Bronchial epithelial cell (primary cell): ENCODE measurements around the gene DHX34. TPM values are rescaled to one million over a fixed set of nuclear protein-coding genes. Genes with fewer than 3 reads are reported as not detected.
"Not testable (repeated sequence)": the region's sequence is repeated elsewhere in the genome, so short reads cannot be mapped to it uniquely, and the experiment has no call there.

Experiments used
- DNase-seq: peaks from one replicate; pipeline ENCODE4 v3.0.0-alpha.2; 2010; ENCODE audit warnings: low read depth
- FAIRE-seq: peaks from 2 replicates; lab custom pipeline; 2011; peaks lifted over from hg19 to GRCh38; lab: Jason Lieb, UNC
- H3K27me3 ChIP-seq: 2 replicates; pipeline ENCODE4 v1.5.1; 2011; ENCODE audit warnings: low read length; ENCODE audit not compliant: control insufficient read depth, insufficient read depth
- H3K36me3 ChIP-seq: 2 replicates; pipeline ENCODE4 v1.5.1; 2011; ENCODE audit warnings: low read length; ENCODE audit not compliant: control insufficient read depth, insufficient read depth
- H3K4me3 ChIP-seq: 2 replicates; pipeline ENCODE4 v1.5.1; 2011; ENCODE audit warnings: mild to moderate bottlenecking, low read depth, low read length, control low read depth
- total RNA-seq: library from RNA; depleted of rRNA; stranded (reverse); fragments of >200 nt; gene quantifications from 2 replicates; pipeline ENCODE4 v1.2.1, GENCODE V29; 2014
- TF ChIP-seq, protein P1 (sequence below): IDR thresholded peaks from 2 replicates; pipeline ENCODE4 v1.5.1; 2011; ENCODE audit warnings: mild to moderate bottlenecking, moderate library complexity, low read length, control low read depth, inconsistent platforms; ENCODE audit not compliant: insufficient read depth, severe bottlenecking

The DHX34 gene
- total RNA-seq, 1 donor from 2014 or later, result 9.5 TPM

DNA sequence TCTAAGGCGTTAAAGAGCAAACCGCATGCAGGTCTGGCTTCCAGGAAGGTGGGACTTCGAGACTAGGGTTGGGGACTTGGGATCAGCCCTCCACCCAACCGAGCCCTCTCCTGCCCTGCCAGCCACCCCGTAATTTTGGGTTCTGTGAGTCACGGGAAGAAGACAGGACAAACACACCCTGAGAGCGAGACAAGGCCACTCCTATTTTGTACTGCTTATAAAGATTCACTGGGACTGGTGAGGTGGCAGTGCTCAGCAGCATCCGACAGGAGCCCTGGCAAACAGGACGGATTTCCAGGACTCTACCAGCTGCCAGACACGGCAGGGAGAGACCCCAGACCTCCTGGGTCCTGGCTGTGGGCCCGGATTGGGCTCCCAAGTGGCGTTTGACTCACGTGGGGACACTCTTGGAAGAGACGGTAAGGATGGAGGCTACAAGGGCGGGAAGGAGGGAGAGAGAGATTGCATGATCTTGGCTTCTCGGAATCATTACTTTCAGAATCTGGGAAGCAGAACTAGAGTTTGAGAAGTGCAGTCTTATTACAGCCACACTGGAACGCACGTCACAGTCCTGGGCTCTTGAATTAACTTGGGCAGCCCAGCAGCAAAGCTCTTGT is 17.1 kb upstream of the DHX34 start, which contains the start of gene C5AR2:
Gene C5AR2, plus strand, starts transcription at position 245 of the 617 bp plus-strand sequence. CDS start 8,625 bp downstream, outside the sequence.
- FAIRE-seq, result no peak

DNA sequence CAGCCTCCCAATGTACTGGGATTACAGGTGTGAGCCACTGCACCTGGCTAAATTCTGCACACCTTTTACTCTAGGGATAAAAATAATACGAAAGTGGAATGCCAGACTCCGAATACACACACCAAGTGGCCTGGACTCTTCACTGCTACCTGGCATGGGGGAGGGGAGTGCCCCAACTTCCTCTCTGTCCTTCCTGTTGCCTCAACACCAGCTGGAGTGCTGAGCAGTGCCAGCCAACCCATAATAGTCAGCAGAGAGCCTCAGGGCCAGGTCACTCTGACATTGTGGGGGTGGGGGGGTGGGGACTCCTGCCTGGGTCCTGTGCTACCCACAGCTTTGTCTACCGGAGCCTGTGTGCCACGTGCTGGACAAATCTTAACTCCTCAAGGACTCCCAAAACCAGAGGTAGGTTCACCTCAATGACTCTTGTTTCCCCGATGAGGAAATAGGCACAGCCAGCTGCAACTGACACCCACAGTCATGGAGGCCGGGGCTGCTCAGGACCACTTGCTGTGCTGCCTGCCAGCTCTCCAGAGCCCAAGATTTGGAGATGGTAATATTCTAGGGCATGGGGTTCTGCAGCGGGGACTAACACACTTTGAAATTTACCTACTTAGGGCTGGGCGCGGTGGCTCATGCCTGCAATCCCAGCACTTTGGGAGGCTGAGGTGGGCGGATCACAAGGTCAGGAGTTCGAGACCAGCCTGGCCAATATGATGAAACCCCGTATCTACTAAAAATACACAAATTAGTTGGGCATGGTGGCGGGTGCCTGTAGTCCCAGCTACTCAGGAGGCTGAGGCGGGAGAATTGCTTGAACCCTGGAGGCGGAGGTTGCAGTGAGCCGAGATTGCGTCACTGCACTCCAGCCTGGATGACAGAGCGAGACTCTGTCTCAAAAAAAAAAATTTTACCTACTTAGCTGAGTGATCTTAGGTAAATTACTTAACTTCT is 12.1 kb upstream of the DHX34 start:
- peak; percentile 3 for DNase-seq
- FAIRE-seq, H3K4me3 ChIP-seq: not testable (repeated sequence)

More for the DNA sequence above, 17.1 kb upstream of the DHX34 start, which contains the start of gene C5AR2:
- Histone ChIP-seq H3K36me3 (no peaks in the 10 kb centered on the region), H3K4me3 (no peak within 1 kb of the TSS), H3K27me3 (no peaks in the 10 kb centered on the region)
- DNase-seq, result no peak
- TF ChIP-seq, protein P1, sequence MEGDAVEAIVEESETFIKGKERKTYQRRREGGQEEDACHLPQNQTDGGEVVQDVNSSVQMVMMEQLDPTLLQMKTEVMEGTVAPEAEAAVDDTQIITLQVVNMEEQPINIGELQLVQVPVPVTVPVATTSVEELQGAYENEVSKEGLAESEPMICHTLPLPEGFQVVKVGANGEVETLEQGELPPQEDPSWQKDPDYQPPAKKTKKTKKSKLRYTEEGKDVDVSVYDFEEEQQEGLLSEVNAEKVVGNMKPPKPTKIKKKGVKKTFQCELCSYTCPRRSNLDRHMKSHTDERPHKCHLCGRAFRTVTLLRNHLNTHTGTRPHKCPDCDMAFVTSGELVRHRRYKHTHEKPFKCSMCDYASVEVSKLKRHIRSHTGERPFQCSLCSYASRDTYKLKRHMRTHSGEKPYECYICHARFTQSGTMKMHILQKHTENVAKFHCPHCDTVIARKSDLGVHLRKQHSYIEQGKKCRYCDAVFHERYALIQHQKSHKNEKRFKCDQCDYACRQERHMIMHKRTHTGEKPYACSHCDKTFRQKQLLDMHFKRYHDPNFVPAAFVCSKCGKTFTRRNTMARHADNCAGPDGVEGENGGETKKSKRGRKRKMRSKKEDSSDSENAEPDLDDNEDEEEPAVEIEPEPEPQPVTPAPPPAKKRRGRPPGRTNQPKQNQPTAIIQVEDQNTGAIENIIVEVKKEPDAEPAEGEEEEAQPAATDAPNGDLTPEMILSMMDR, result no peak

DNA sequence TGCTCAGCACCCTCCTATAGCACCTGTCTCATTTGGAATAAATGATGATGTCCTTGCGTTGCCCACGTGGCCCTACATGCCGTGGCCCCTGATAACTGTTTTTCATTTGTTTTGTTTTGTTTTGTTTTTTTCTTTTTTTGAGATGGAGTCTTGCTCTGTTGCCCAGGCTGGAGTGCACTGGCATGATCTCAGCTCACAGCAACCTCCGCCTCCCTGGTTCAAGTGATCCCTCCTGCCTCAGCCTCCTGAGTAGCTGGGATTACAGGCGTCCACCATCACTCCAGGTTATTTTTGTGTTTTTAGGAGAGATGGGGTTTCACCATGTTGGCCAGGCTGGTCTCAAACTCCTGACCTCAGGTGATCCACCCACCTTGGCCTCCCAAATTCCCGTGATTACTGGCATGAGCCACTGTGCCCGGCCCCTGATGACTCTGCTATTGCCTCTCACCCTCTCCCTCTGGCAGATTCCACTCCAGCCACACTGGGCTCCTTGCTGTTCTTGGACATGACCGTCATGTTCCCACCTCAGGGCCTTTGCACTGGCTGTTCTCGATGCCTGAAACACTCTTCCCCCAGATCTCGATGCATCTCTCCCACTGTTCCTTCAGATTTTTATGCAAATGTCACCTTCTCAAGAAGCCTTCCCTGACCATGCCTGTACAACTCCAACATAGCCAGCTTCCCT is 9.8 kb upstream of the DHX34 start:
- DNase-seq (no peak), FAIRE-seq (no peak)
- Histone ChIP-seq H3K4me3 (no peak overlapping the region), H3K36me3 (no peaks in the 10 kb centered on the region), H3K27me3 (no peaks in the 10 kb centered on the region)
- TF ChIP-seq, protein P1, result no peak

More for the DNA sequence above, 12.1 kb upstream of the DHX34 start:
- not testable (repeated sequence) for H3K27me3 ChIP-seq, H3K36me3 ChIP-seq

DNA sequence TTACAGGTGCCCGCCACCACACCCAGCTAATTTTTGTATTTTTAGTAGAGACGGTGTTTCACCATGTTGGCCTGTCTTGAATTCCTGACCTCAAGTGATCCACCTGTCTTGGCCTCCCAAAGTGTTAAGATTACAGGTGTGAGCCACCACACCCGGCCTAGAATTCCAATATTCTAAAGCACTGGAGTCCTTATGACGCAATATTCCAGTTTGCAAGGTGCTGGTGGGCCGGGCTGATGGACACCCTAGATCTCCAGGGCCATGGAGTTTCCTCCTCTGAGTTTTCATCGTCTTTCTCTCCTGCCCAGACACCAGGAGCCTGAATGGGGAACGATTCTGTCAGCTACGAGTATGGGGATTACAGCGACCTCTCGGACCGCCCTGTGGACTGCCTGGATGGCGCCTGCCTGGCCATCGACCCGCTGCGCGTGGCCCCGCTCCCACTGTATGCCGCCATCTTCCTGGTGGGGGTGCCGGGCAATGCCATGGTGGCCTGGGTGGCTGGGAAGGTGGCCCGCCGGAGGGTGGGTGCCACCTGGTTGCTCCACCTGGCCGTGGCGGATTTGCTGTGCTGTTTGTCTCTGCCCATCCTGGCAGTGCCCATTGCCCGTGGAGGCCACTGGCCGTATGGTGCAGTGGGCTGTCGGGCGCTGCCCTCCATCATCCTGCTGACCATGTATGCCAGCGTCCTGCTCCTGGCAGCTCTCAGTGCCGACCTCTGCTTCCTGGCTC is 8.5 kb upstream of the DHX34 start:
- TF ChIP-seq, protein P1, result no peak
- FAIRE-seq, result no peak
- Histone ChIP-seq H3K36me3 (no peaks in the 10 kb centered on the region), H3K27me3 (no peaks in the 10 kb centered on the region), H3K4me3 (no peak overlapping the region)
- no peak for DNase-seq

DNA sequence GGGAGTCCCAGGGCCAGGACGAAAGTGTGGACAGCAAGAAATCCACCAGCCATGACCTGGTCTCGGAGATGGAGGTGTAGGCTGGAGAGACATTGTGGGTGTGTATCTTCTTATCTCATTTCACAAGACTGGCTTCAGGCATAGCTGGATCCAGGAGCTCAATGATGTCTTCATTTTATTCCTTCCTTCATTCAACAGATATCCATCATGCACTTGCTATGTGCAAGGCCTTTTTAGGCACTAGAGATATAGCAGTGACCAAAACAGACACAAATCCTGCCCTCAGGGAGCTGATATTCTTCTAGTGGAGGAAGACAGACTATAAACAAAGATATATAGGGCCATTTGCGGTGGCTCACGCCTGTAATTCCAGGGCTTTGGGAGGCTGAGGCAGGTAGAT is 7.4 kb upstream of the DHX34 start:
- DNase-seq (no peak), FAIRE-seq (no peak)
- Histone ChIP-seq H3K4me3 (no peak overlapping the region), H3K27me3 (no peaks in the 10 kb centered on the region), H3K36me3 (no peaks in the 10 kb centered on the region)
- TF ChIP-seq, protein P1, result no peak
